ENCODE results near the gene TNFRSF25.

TNFRSF25 gene

DNA sequence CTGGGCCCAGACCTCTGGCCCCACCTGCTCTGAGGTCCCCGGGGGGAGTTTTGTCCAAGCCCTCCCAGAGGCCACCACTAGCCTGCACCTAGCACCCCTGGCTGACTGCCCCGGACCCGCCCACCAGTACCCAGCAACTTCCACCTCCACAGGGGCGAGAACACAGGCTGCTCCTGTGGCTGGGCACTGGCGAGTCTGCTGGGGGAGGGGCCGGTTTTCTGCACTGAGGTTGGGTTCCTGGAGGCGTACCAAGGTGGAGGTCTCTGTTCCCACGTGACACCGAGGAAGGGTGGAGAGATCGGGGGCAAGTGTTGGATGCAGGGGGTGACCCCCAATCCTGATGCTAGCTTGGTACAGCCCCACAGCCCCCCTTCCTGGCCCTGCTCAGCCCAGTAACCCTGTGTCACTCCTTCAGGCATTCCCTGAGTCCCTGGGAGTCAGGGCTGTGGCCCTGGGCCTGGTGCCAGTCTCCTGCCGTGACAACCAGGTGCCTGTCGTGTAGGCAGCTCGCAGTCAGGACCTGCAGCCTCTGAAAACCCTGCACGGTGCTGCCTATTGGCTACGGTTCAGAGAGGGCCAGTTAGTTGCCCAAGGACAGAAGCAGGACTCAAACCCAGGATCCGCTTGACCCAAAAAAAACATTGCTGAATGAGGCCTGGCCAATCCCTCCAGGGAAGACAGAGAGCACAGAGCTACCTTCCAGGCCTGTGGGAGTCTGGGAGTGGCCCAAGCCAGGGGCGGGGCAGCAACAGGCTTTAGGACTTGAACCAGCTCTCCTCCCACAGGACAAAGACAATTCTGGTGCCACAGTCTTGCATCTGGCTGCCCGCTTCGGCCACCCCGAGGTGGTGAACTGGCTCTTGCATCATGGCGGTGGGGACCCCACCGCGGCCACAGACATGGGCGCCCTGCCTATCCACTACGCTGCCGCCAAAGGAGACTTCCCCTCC is 38.3 kb downstream of the TNFRSF25 start:
- DNase-seq = no peak
- no peaks in the 10 kb centered on the region for H3K36me3 Mint-ChIP-seq
- no peaks in the 10 kb centered on the region for H3K9me3 Mint-ChIP-seq
- CTCF ChIA-PET = interaction anchor here (1.0 to 2.6 kb wide), 2 partner anchors 10 to 11 kb away, joined by 3 to 26 read pairs; no protein-coding TSS in a partner anchor
- H3K27me3 Mint-ChIP-seq = peaks cover 94% of the 10 kb centered on the region
- peaks cover 9% of the 10 kb centered on the region for H3K4me1 Mint-ChIP-seq
- H3K4me3 Mint-ChIP-seq = no peak overlapping the region
- H3K27ac Mint-ChIP-seq = no peak overlapping the region

GRCh38 chr1:6426972-6427350 is 39.0 kb downstream of the TNFRSF25 start:
- Mint-ChIP-seq H3K27ac (no peak overlapping the region), H3K9me3 (no peaks in the 10 kb centered on the region), H3K4me3 (no peak overlapping the region), H3K4me1 (peaks cover 9% of the 10 kb centered on the region), H3K27me3 (peaks cover 95% of the 10 kb centered on the region), H3K36me3 (no peaks in the 10 kb centered on the region)
- DNase-seq = no peak
- CTCF ChIA-PET = interaction anchor here (1.1 to 2.6 kb wide), 2 partner anchors 9 to 12 kb away, joined by 3 to 26 read pairs; no protein-coding TSS in a partner anchor

GRCh38 chr1:6426277-6426971 is 39.5 kb downstream of the TNFRSF25 start:
- peaks cover 97% of the 10 kb centered on the region for H3K27me3 Mint-ChIP-seq
- H3K27ac Mint-ChIP-seq = no peak overlapping the region
- no peaks in the 10 kb centered on the region for H3K36me3 Mint-ChIP-seq
- CTCF ChIA-PET = interaction anchor here (1.1 to 2.6 kb wide), 3 partner anchors 9 to 179 kb away, joined by 3 to 26 read pairs (median 4); no protein-coding TSS in a partner anchor
- no peaks in the 10 kb centered on the region for H3K9me3 Mint-ChIP-seq
- H3K4me1 Mint-ChIP-seq = peaks cover 14% of the 10 kb centered on the region
- DNase-seq = no peak
- H3K4me3 Mint-ChIP-seq = no peak overlapping the region

GRCh38 chr1:6425658-6426057 is 40.3 kb downstream of the TNFRSF25 start:
- CTCF ChIA-PET = interaction anchor here (1.1 to 2.6 kb wide), 3 partner anchors 10 to 179 kb away, joined by 3 to 26 read pairs (median 4); no protein-coding TSS in a partner anchor
- Mint-ChIP-seq H3K4me1 (peaks cover 22% of the 10 kb centered on the region), H3K4me3 (no peak overlapping the region), H3K27me3 (peaks cover 97% of the 10 kb centered on the region), H3K27ac (no peak overlapping the region), H3K36me3 (no peaks in the 10 kb centered on the region), H3K9me3 (no peaks in the 10 kb centered on the region)
- DNase-seq = no peak

GRCh38 chr1:6424619-6425593 is 41.1 kb downstream of the TNFRSF25 start, which contains the start of gene ESPN:
TSS of gene ESPN (plus strand) at chr1:6424776. CDS start at chr1:6424956, 180 bp downstream.
- DNase-seq = no peak
- peak within 1 kb of the TSS; percentile 41 for H3K4me3 Mint-ChIP-seq
- H3K27ac Mint-ChIP-seq = no peak within 1 kb of the TSS
- peaks cover 97% of the 10 kb centered on the region for H3K27me3 Mint-ChIP-seq
- CTCF ChIA-PET = interaction anchor here (1.2 to 2.6 kb wide), 2 partner anchors 14 to 178 kb away, joined by 4 to 26 read pairs; no protein-coding TSS in a partner anchor
- peaks cover 22% of the 10 kb centered on the region for H3K4me1 Mint-ChIP-seq
- H3K9me3 Mint-ChIP-seq = no peaks in the 10 kb centered on the region
- H3K36me3 Mint-ChIP-seq = no peaks in the 10 kb centered on the region

GRCh38 chr1:6424000-6424565 is 41.9 kb downstream of the TNFRSF25 start:
- H3K4me3 Mint-ChIP-seq = peak overlapping the region; percentile 41
- no peaks in the 10 kb centered on the region for H3K9me3 Mint-ChIP-seq
- no peak overlapping the region for H3K27ac Mint-ChIP-seq
- no peak for DNase-seq
- H3K4me1 Mint-ChIP-seq = peaks cover 24% of the 10 kb centered on the region
- CTCF ChIA-PET = interaction anchor here (0.7 to 5.6 kb wide), 11 partner anchors 9 to 177 kb away, joined by 3 to 78 read pairs (median 7); no protein-coding TSS in a partner anchor
- H3K27me3 Mint-ChIP-seq = peaks cover 97% of the 10 kb centered on the region
- H3K36me3 Mint-ChIP-seq = no peaks in the 10 kb centered on the region

DNA sequence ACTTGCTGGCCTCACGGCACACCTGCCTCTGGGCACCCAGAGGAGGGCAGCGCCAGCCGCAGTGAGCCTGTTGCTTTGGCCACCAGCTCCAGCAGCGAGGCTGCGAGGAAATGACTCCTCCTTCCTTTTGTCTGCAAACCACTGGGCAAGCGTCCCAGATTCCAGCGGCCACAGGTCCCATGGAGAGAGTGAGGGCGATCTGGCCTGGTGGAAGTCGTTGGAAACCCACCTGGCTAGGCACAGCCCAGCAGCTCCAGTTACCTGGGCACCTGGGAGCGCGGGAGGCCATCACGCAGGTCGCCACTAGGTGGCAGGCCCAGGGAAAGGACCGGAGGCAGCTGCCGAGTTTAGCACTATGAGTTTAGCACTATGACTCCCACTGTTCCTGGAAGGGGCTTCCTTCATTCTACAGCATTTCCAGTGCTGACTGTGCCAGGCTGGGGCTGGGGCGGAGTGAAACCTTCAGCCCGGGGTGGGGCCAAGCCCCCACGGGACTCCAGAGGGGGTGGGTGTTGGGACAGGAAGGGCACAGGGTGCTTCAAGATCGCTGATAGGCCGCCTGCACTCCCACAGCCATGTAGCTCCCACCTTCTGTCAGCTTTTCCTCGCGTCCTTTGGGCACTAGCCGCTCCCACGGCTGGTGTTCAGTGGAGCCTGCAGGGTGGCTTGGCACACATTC is 42.5 kb downstream of the TNFRSF25 start:
- no peaks in the 10 kb centered on the region for H3K36me3 Mint-ChIP-seq
- H3K4me3 Mint-ChIP-seq = no peak overlapping the region
- peaks cover 24% of the 10 kb centered on the region for H3K4me1 Mint-ChIP-seq
- no peak overlapping the region for H3K27ac Mint-ChIP-seq
- CTCF ChIA-PET = interaction anchor here (0.7 to 5.6 kb wide), 20 partner anchors 9 to 223 kb away, joined by 3 to 78 read pairs (median 3); partner anchors contain the start of gene ACOT7
- H3K27me3 Mint-ChIP-seq = peaks cover 97% of the 10 kb centered on the region
- DNase-seq = peak; percentile 81
- no peaks in the 10 kb centered on the region for H3K9me3 Mint-ChIP-seq

- H3K4me1 Mint-ChIP-seq = peaks cover 24% of the 10 kb centered on the region
- H3K27me3 Mint-ChIP-seq = peaks cover 97% of the 10 kb centered on the region
- no peaks in the 10 kb centered on the region for H3K36me3 Mint-ChIP-seq
- CTCF ChIA-PET = interaction anchor here (1.2 to 5.6 kb wide), 8 partner anchors 9 to 179 kb away, joined by 3 to 78 read pairs (median 12); no protein-coding TSS in a partner anchor
- DNase-seq = no peak
- H3K27ac Mint-ChIP-seq = no peak overlapping the region
- no peak overlapping the region for H3K4me3 Mint-ChIP-seq
- H3K9me3 Mint-ChIP-seq = no peaks in the 10 kb centered on the region
These were observed 44.7 kb downstream of the TNFRSF25 start for GRCh38 chr1:6421266-6421665.

GRCh38 chr1:6420454-6421042 is 45.4 kb downstream of the TNFRSF25 start:
- Mint-ChIP-seq H3K27me3 (peaks cover 97% of the 10 kb centered on the region), H3K4me3 (no peak overlapping the region), H3K36me3 (no peaks in the 10 kb centered on the region), H3K27ac (no peak overlapping the region), H3K9me3 (no peaks in the 10 kb centered on the region), H3K4me1 (peaks cover 26% of the 10 kb centered on the region)
- CTCF ChIA-PET = interaction anchor here (1.2 to 5.6 kb wide), 6 partner anchors 10 to 173 kb away, joined by 3 to 78 read pairs (median 6); no protein-coding TSS in a partner anchor
- DNase-seq = peak; percentile 41

- CTCF ChIA-PET = interaction anchor here (0.8 to 5.6 kb wide), 8 partner anchors 9 to 172 kb away, joined by 3 to 78 read pairs (median 4); no protein-coding TSS in a partner anchor
- Mint-ChIP-seq H3K4me3 (peak within 1 kb of the TSS; percentile 40), H3K9me3 (no peaks in the 10 kb centered on the region), H3K27me3 (peaks cover 97% of the 10 kb centered on the region), H3K4me1 (peaks cover 27% of the 10 kb centered on the region), H3K27ac (no peak within 1 kb of the TSS), H3K36me3 (no peaks in the 10 kb centered on the region)
- peak; percentile 42 for DNase-seq
These were observed 46.0 kb downstream of the TNFRSF25 start, which contains the start of gene HES2 for GRCh38 chr1:6419804-6420453. TSS of gene HES2 (minus strand) at chr1:6419919. CDS start at chr1:6419820, 99 bp downstream.

GRCh38 chr1:6419397-6419803 is 46.6 kb downstream of the TNFRSF25 start:
- H3K36me3 Mint-ChIP-seq = no peaks in the 10 kb centered on the region
- H3K27ac Mint-ChIP-seq = no peak overlapping the region
- H3K4me3 Mint-ChIP-seq = no peak overlapping the region
- no peaks in the 10 kb centered on the region for H3K9me3 Mint-ChIP-seq
- peaks cover 100% of the 10 kb centered on the region for H3K27me3 Mint-ChIP-seq
- peak; percentile 42 for DNase-seq
- CTCF ChIA-PET = interaction anchor here (0.8 to 5.6 kb wide), 7 partner anchors 9 to 172 kb away, joined by 3 to 78 read pairs (median 4); no protein-coding TSS in a partner anchor
- H3K4me1 Mint-ChIP-seq = peaks cover 32% of the 10 kb centered on the region
